ENCODE results near the gene PTPN13.

Gene PTPN13

DNA sequence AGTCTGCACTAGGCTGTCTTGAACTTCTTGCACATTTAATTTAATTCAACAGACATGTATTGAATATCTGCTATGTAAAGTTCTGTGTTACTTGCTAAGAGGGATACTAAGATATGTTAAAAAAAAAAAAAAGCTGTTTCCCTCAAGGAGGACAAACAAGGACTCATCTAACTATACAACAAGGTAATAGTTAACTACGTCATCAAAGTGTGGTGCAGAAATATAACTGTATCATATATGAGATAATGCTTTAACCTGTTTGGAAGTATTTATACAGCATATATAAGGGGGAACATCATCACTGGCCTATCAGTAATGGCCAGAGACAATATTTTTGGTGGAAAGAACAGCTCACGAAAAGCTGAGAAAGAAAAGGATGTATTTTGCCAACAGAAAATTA, 89.9 kb downstream of the PTPN13 start:
- in situ Hi-C loops (cut with MboI; ENCODE audit: low pct_unique_long_range_greater_than_20kb, low sequenced_read_pairs, unreplicated experiment): no loop called here

DNA sequence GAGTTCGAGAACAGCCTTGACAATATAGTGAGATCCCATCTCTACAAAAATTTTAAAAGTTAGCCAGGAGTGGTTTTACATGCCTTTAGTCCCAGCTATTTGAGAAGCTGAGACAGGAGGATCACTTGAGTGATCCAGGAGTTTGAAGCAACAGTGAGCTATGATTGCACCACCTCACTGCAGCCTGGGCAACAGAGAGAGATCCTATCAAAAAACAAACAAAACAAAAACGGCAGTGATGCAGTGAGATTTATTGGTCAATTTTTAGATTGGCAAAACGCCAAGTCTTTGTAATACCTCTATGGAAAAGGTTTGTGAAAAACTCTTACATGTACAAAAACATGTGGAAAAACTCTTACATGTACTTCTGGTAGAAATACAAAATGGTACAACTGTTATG, 91.3 kb downstream of the PTPN13 start:
- TF ChIP-seq, protein P1, sequence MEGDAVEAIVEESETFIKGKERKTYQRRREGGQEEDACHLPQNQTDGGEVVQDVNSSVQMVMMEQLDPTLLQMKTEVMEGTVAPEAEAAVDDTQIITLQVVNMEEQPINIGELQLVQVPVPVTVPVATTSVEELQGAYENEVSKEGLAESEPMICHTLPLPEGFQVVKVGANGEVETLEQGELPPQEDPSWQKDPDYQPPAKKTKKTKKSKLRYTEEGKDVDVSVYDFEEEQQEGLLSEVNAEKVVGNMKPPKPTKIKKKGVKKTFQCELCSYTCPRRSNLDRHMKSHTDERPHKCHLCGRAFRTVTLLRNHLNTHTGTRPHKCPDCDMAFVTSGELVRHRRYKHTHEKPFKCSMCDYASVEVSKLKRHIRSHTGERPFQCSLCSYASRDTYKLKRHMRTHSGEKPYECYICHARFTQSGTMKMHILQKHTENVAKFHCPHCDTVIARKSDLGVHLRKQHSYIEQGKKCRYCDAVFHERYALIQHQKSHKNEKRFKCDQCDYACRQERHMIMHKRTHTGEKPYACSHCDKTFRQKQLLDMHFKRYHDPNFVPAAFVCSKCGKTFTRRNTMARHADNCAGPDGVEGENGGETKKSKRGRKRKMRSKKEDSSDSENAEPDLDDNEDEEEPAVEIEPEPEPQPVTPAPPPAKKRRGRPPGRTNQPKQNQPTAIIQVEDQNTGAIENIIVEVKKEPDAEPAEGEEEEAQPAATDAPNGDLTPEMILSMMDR (IDR thresholded peaks at IDR 0.05; ENCODE audit: extremely low read depth, insufficient read depth, missing control alignments): no peak
- in situ Hi-C loops (cut with MboI; ENCODE audit: low pct_unique_long_range_greater_than_20kb, low sequenced_read_pairs, unreplicated experiment): no loop called here
- DNase-seq (ENCODE audit: low spot score): no peak

More for the DNA sequence above, 89.9 kb downstream of the PTPN13 start:
- TF ChIP-seq, protein P1 (IDR thresholded peaks at IDR 0.05; ENCODE audit: extremely low read depth, insufficient read depth, missing control alignments): no peak
- no peak for DNase-seq (ENCODE audit: low spot score)

DNA sequence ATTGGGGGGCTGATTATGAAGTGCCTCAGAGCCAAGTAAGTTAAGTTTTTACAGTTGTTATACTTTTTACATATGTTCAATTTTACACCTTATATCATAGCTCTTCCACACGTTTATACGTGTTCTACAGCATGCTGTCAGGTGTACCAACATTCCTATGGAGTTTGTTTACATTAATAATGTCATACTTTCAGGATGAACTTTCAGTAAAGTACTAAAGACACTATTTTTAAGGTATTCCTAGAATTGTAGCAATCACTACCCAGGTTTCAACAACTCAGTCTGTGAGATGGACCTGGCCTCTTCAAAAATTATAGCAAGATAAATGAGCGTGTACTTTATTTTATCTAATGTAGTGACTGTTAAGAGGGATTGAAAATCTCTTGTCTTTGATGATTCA, 92.6 kb downstream of the PTPN13 start:
- in situ Hi-C loops (cut with MboI; ENCODE audit: low pct_unique_long_range_greater_than_20kb, low sequenced_read_pairs, unreplicated experiment): no loop called here
- no peak for DNase-seq (ENCODE audit: low spot score)
- TF ChIP-seq, protein P1 (IDR thresholded peaks at IDR 0.05; ENCODE audit: extremely low read depth, insufficient read depth, missing control alignments): no peak

DNA sequence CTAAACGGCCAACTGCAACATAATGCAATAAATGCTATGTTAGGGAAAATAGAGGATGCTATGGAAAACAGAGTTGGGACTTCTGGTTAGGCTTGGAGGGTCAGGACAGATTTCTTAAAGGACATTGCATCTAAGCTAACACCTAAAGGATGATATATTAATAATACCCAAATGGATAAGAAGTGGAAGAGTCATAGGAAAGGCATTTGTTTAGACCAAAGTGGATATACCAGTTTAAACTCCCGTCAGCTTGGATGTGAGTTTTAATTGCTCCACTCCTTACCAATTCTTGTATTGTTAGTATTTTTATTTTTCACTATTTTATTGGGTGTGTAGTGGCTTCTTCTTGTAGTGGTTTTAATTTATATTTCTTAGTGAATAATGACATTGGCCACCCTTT, 93.9 kb downstream of the PTPN13 start:
- in situ Hi-C loops (cut with MboI; ENCODE audit: low pct_unique_long_range_greater_than_20kb, low sequenced_read_pairs, unreplicated experiment): no loop called here
- TF ChIP-seq, protein P1 (IDR thresholded peaks at IDR 0.05; ENCODE audit: extremely low read depth, insufficient read depth, missing control alignments): no peak
- DNase-seq (ENCODE audit: low spot score): no peak

DNA sequence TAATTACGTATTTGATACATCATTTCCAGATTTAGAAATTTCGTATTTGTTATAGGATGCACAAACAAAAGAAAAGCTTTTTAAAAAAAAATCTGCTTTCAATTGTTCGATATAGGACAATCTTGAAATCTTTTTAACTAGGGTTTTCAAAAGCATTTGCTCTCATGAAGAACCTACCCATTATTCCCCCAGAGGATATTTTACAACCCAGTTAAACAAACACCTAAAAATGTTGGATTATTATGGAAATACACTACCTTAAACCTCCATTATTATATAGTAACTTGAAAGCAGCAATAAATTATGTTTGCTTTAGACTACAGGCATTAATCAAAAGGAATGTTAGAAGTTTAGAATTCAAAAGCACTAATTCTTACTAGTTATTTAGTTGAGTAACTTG, 110.5 kb downstream of the PTPN13 start:
- TF ChIP-seq, protein P1 (IDR thresholded peaks at IDR 0.05; ENCODE audit: extremely low read depth, insufficient read depth, missing control alignments): no peak
- DNase-seq (ENCODE audit: low spot score): no peak

DNA sequence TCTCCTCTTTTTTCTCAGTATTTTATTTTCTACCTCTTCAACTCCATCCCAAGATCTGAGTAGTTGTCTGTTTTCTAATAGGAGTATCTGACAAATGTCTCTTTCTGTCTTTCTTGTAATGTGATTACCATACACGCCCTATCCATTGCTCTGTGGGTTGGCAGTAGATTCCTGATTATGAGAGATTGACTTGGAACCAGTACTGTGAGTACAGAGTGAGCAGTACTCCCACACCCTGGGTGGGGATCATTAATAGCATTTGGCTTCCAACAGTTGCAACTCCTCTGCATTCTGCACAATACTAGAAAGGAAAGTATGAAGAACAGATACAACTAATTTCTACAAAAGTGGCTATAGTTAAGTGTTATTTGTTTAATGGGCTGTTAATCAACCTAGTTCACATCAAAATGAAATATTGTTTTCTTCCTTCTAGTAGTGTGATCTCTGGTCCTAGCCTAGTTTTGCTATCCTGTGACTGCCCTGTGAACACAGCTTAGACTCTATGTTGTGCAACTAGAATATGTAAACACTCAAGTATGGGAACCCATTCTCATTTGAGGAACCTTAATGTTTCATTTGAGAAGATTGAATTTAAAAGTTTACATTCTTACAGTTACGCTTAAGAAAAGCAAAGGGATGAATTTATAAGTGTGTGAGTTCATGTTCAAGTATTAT, 112.9 kb downstream of the PTPN13 start:
- in situ Hi-C loops (cut with MboI; ENCODE audit: low pct_unique_long_range_greater_than_20kb, low sequenced_read_pairs, unreplicated experiment): no loop called here
- no peak for DNase-seq (ENCODE audit: low spot score)
- TF ChIP-seq, protein P1 (IDR thresholded peaks at IDR 0.05; ENCODE audit: extremely low read depth, insufficient read depth, missing control alignments): no peak

More for the DNA sequence above, 110.5 kb downstream of the PTPN13 start:
- in situ Hi-C loops (cut with MboI; ENCODE audit: low pct_unique_long_range_greater_than_20kb, low sequenced_read_pairs, unreplicated experiment): no loop called here
